Fibroblast of mammary gland (primary cell): ENCODE results near the gene CCDC80.

ENCODE experiments used
- DNase-seq: peaks from one replicate; pipeline ENCODE4 v3.0.0-alpha.2; 2010; ENCODE audit warnings: low read depth
- H3K4me3 ChIP-seq: 2 replicates; pipeline ENCODE4 v1.5.1; 2011; ENCODE audit warnings: low read depth, mild to moderate bottlenecking, low read length, moderate library complexity; ENCODE audit not compliant: control insufficient read depth
- CTCF ChIP-seq: conservative IDR thresholded peaks from 2 replicates; pipeline ENCODE4 v1.5.1; 2011; ENCODE audit warnings: low read depth, low read length, inconsistent platforms; ENCODE audit not compliant: control insufficient read depth, insufficient read depth

Gene CCDC80

DNA sequence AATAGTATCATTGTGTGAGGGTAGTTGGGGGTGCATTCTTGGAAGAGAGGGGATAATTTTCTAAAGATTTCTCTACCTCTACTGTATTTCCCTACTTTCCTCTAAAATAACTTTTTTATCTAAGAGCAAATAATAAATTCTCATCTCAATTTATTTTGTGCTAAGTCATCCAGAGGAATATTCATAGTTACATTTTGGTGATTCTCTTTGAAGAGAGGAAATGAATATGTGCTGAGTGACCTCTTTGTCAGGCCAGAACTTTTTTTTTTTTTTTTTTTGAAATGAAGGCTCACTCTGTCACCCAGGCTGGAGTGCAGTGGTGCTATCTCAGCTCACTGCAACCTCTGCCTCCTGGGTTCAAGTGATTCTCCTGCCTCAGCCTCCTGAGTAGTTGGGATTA lies 15.1 kb upstream of the CCDC80 start:
- no peak for DNase-seq
- no peak for TF ChIP-seq CTCF
- H3K4me3 ChIP-seq: no peak overlapping the region

DNA sequence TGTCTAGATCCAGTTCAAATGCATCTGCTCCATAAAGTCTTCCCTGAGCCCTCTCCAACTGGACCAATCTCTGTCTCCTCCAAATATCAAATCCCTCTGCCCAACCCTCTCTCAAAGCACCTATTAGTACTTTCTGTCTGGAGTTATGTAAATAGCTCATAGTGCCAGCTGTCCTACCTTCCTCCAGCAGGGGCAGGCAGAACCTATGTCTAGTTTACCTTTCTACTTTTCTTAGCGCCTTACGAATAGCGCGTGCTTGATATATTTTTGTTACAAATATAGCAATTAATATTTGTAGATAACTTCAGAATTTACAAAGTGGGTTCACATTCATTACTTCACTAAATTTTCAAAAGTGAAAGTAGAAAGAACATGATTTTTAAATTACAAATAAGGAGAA lies 14.0 kb upstream of the CCDC80 start:
- peak; percentile 10 for TF ChIP-seq CTCF
- DNase-seq: no peak

GRCh38 chr3:112654492-112654891 lies 13.5 kb upstream of the CCDC80 start:
- no peak for TF ChIP-seq CTCF
- no peak for DNase-seq
- no peak overlapping the region for H3K4me3 ChIP-seq

More for the DNA sequence above, 14.0 kb upstream of the CCDC80 start:
- H3K4me3 ChIP-seq: no peak overlapping the region

DNA sequence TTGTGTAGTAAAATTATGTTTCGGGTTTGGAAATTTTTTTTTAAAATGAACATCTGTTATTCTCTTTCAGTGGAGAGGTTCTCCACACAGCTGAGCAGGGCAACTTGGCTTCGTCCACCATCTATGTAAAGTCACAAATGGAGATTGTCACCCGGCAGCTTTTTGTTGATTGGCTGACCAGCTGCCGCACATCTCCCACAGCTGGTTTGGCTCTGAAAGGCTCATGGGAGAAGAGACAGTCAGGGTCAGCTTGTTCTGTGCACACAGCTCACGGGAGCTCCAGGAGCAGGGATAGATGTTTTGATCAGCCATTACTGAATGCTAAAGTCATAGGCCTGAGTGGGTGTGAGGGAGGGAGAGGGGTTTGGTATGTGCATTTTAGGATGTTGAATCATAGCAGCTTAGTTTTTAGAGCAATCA lies 12.9 kb upstream of the CCDC80 start:
- DNase-seq: peak; percentile 93
- no peak for TF ChIP-seq CTCF
- H3K4me3 ChIP-seq: peak overlapping the region; percentile 3

DNA sequence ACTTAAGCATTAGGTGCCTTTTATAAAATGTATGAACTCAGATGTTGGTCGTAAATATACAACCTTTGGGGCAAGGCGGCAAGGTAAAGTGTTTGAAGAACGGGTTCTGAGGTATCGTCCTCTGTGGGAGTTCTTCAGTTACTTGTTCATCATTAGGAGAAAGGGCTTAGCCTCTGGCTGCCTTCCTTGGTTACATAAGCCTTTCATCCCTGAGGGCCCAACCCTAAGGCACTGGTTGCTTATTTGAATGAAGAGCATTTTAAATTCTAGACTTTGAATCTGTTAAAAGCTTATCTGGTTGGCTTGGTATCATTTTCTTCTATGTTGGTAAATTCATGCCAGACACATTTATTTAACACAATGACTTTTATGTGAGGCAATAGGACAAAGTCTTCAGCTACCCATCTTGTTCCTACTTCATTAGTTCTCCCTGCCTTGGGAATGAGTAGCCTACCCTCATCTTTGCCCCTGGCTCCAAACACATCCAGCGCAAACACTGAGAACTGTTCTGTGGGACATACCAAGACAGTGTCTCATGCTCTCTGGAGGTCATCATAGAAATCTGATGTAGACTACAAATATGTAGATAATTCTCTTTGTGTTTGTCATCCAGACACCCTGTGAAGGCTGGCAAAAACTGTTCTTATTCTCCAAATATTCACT lies 12.4 kb upstream of the CCDC80 start:
- no peak for TF ChIP-seq CTCF
- no peak overlapping the region for H3K4me3 ChIP-seq
- DNase-seq: peak; percentile 98

- H3K4me3 ChIP-seq: no peak overlapping the region
- DNase-seq: peak; percentile 57
- no peak for TF ChIP-seq CTCF
Observed at GRCh38 chr3:112651516-112651915, 10.6 kb upstream of the CCDC80 start.

GRCh38 chr3:112651071-112651470 lies 10.1 kb upstream of the CCDC80 start:
- TF ChIP-seq CTCF: no peak
- DNase-seq: no peak
- H3K4me3 ChIP-seq: no peak overlapping the region
